GM12892 (cell line): ENCODE data around the gene LRMDA.

Experiments used
- DNase-seq: peaks from one replicate; pipeline ENCODE4 v3.0.0; 2011; ENCODE audit not compliant: insufficient read length
- FAIRE-seq: peaks from 2 replicates; lab custom pipeline; 2011; peaks lifted over from hg19 to GRCh38; lab: Jason Lieb, UNC
- POLR2A ChIP-seq: IDR thresholded peaks from 2 replicates; pipeline ENCODE4 v1.6.1; 2011; ENCODE audit warnings: low read depth, low read length, control low read depth
- POLR2AphosphoS5 ChIP-seq: IDR thresholded peaks from 2 replicates; pipeline ENCODE4 v1.6.1; 2011; ENCODE audit warnings: low read depth, low read length, control low read depth
- TAF1 ChIP-seq: IDR thresholded peaks from 2 replicates; pipeline ENCODE4 v1.6.1; 2011; ENCODE audit warnings: low read depth, mild to moderate bottlenecking, control low read depth, low read length, borderline replicate concordance

The LRMDA gene

DNA sequence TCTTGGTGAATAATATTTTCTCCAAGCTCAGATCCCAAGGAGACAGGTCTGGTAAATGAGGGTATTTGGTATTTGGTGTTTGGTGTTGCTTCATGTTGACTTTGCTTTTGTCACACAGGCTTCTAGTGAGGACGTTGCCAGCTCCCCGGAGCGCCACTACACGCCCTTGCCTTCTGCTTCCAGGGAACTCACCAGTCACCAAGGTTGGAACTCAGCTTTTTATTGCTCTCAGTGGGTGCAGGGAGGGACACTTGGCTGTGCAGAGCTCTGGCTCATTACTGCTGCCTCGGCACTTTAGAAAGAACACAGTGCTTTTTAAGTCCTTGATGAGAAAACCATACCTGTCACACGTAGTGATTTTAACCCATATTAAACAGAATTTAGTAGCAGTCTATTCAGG, 892.9 kb downstream of the LRMDA start:
- FAIRE-seq (no peak), DNase-seq (no peak)
- TF ChIP-seq TAF1 (no peak), POLR2A (no peak), POLR2AphosphoS5 (no peak)

DNA sequence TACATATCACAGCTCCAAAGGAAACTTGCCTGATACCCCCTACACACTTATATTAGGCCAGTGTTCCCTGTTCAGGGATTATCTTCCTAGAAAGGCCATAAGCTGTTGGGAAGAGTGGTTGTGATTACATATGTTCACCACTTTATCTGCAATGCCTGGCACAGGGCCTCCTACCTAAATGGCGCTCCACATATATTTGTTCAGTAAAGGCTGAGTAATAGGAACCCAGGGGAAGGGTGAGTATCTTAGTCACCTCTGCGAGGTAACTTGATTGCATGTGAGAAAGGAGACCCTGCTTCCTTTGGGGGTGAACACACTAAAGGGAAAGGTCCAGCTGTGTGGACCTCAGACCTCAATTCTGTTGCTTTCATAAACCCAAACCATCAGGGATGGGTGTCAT, 896.0 kb downstream of the LRMDA start:
- FAIRE-seq (no peak), DNase-seq (no peak)
- TF ChIP-seq TAF1 (no peak), POLR2A (no peak), POLR2AphosphoS5 (no peak)

DNA sequence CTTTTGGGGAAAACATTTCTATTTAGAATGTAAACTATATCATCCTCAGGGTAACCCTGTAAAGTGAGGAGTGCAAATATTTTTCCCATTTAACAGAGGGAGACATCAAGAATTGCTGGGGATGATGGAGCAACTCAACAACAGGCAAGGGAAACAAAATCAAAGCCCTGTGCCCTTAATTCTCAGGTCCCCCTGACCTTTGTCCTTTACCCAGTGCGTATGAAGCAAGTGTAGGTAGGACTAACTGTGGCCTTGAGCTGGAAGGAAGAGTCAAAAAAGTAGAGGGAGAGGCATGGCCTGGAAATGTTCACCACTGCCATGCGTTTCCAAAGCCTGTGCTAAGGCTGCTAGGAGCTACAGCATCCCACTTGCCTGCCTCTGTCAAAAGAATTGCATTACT, 896.9 kb downstream of the LRMDA start:
- no peak for FAIRE-seq

GRCh38 chr10:76329891-76330575, 898.6 kb downstream of the LRMDA start:
- DNase-seq (no peak), FAIRE-seq (no peak)
- TF ChIP-seq POLR2A (no peak), POLR2AphosphoS5 (no peak), TAF1 (no peak)

More for the DNA sequence above, 896.9 kb downstream of the LRMDA start:
- TF ChIP-seq POLR2A (no peak), TAF1 (no peak), POLR2AphosphoS5 (no peak)
- DNase-seq = no peak

DNA sequence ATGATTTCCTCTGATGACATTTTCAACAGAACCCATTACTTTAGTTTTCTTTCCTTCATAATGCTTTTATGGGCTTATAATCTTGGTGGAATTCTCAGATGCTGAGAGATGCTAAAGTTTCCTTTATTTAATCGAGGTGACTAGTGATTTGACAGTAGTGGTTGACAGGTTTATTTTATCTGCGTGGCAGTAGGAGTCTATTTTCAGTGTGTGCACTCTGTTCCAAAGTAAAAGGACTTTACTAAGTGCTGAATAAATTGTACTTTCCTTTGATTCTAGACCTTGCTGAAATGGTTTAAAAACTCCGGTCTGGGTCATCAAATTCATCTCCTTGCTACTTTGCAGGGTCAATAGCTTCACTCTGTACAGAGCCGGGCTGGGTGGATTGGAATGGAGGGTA, 900.3 kb downstream of the LRMDA start:
- TF ChIP-seq TAF1 (no peak), POLR2AphosphoS5 (no peak), POLR2A (no peak)
- DNase-seq = no peak
- no peak for FAIRE-seq

DNA sequence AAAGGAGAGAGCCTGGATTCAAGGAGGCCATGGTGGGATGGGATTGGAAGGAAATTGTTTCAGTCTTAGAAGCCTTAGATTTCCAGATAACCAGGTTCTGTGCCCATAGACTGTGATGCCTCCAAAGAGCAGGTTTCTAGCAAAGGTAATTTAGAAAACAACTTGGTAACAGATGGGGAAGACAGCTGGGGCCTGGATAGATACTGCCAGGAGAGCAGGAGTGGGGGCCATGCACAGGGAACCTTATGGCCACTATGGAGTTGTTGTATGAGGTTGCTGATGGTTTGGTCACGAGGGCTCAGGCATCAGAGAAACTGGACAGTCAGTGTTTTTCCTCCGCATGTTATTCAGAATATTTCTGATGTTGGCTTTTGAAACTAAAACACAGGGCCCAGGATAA, 901.9 kb downstream of the LRMDA start:
- FAIRE-seq (no peak), DNase-seq (no peak)
- TF ChIP-seq POLR2AphosphoS5 = no peak
- TF ChIP-seq POLR2A = no peak
- TF ChIP-seq TAF1 = no peak

- TF ChIP-seq TAF1 (no peak), POLR2AphosphoS5 (no peak), POLR2A (no peak)
- FAIRE-seq (no peak), DNase-seq (no peak)
These were observed 902.4 kb downstream of the LRMDA start for GRCh38 chr10:76333796-76334195.

DNA sequence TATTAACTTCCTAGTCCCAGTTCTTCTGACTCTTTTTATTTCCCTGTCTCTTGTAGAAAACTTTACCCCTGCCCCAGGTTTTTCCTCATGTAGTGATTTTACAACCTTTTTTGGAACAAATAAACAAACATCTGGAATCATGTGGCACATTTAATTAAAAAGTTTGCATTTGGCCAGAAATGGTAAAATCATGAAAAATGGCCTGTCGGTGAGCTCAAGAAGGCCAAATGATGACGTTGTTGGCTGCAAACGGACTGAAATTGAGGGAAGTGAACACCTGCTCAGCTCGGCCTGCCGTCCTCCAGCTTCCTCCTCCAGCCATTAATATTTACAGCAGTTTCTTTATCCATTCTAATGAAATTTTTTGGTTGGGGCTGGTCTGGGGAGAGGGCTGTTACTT, 902.8 kb downstream of the LRMDA start:
- TF ChIP-seq POLR2AphosphoS5 (no peak), TAF1 (no peak), POLR2A (no peak)
- no peak for FAIRE-seq
- no peak for DNase-seq

DNA sequence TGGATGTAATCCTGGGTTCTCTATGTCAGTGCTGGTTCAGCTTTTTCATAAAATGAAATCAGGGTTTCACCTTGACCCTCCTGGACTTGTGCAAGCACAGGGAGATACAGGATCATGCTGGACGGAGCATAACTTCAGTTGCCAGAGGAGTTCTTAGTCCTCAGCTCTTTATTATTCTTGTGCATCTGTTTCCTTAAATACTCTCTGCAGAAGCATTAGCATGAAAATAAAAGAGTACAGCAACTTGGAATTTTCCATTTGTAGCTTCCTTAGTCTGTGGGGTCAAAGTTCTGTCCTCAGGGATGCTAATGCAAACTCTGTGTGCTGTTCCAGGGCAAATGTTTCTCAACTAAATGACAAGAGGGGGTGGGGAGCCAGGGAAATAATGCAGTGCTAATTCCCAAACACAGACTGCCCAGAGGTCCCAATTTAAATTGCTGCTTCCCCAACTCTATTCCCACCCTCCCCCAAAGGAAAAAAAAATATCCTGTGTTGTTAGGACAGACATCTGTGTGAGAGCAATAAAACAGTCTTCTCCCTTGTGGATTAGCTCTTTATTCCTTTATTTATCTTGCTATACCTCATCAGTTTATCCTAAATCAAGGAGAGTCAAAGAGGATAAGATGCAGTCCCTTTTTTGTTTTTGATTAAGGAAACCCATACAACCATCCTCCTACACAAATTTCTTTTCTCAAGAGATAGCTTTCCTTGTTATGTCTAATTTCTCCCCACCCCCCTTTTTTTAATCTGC, 905.0 kb downstream of the LRMDA start:
- TF ChIP-seq POLR2A (no peak), POLR2AphosphoS5 (no peak), TAF1 (no peak)
- no peak for FAIRE-seq
- no peak for DNase-seq

DNA sequence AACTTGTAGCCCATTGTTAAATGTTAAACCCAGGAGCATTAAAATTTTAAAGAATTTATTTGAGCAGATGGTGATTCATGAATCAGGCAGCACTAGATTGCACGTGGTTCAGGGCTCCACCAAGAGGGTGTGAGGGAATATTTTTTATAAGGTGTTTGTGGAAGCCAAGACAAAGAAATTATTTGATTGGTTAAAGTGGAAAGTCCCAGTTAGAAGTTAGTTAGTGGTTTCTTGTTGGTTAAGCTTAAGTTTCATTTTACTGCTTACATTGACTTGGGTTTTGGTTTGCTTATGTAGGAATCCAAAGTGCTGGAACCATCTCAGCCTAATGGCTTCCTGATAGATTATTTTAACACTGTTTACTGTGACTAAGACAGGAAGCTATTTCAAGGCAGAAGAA, 906.2 kb downstream of the LRMDA start:
- FAIRE-seq (no peak), DNase-seq (no peak)
- TF ChIP-seq POLR2A = no peak
- no peak for TF ChIP-seq POLR2AphosphoS5

- FAIRE-seq = no peak
- DNase-seq = no peak
- TF ChIP-seq POLR2AphosphoS5 = no peak
- TF ChIP-seq POLR2A = no peak
- no peak for TF ChIP-seq TAF1
These were observed 906.8 kb downstream of the LRMDA start for GRCh38 chr10:76338187-76338586.

- TF ChIP-seq POLR2A = no peak
- TF ChIP-seq POLR2AphosphoS5 = no peak
- TF ChIP-seq TAF1 = no peak
- no peak for FAIRE-seq
- no peak for DNase-seq
These were observed 910.3 kb downstream of the LRMDA start for GRCh38 chr10:76341740-76342139.
